Measurements from ENCODE around the gene EVI5. TPM values are rescaled to one million over a fixed set of nuclear protein-coding genes. Genes with fewer than 3 reads are reported as not detected.

The EVI5 gene
- total and polyA plus RNA-seq, 2 donors (not counting 1 experiment from before 2014, with no cell fraction given), result 1.5 to 36.3 TPM

- Histone ChIP-seq H2AFZ (ENCODE audit: insufficient read depth, low read depth, low read length, poor library complexity, severe bottlenecking) (no peak overlapping the region), H3K79me2 (ENCODE audit: control insufficient read depth, insufficient read depth, low read length) (peaks cover 49% of the 10 kb centered on the region), H3K4me1 (ENCODE audit: control insufficient read depth in 2 of 2, insufficient read depth in 2 of 2, low read length in 2 of 2) (no peaks in the 10 kb centered on the region), H3K4me2 (replicated peaks; ENCODE audit: low read depth, low read length, poor library complexity, severe bottlenecking) (no peak overlapping the region), H3K36me3 (replicated peaks in 1 of 2; ENCODE audit: control extremely low read depth in 1 of 2, control insufficient read depth in 1 of 2, extremely low read depth in 1 of 2, insufficient read depth in 2 of 2, low read length in 1 of 2) (peaks cover 0 to 6% of the 10 kb centered on the region in 2 experiments), H3K9me3 (ENCODE audit: control extremely low read depth in 1 of 3, control insufficient read depth in 2 of 3, insufficient read depth in 1 of 3, low read length in 2 of 3) (peaks cover 0 to 6% (median 0%) of the 10 kb centered on the region in 3 donors), H3K4me3 (ENCODE audit: control extremely low read depth in 1 of 5, extremely low read depth in 1 of 5, insufficient read depth in 1 of 5, low read depth in 2 of 5, low read length in 4 of 5) (no peak overlapping the region), H3K9ac (ENCODE audit: low read length) (no peak overlapping the region), H3K27ac (ENCODE audit: low read length in 2 of 2) (no peak overlapping the region), H3K27me3 (replicated peaks in 1 of 4; ENCODE audit: control extremely low read depth in 1 of 4, control insufficient read depth in 3 of 4, insufficient read depth in 4 of 4, low read length in 3 of 4) (no peaks in the 10 kb centered on the region), H4K20me1 (ENCODE audit: control insufficient read depth, insufficient read depth, low read length, poor library complexity, severe bottlenecking) (no peaks in the 10 kb centered on the region)
- no peak for TF ChIP-seq EZH2 (IDR thresholded peaks at IDR 0.05; ENCODE audit: borderline replicate concordance, insufficient read depth, low read depth, low read length, poor library complexity, severe bottlenecking)
- no peak for TF ChIP-seq CTCF (IDR thresholded peaks at IDR 0.05)
- no peak for DNase-seq
- no peaks in the 10 kb centered on the region for H3K27me3 Mint-ChIP-seq
- no peaks in the 10 kb centered on the region for H3K9me3 Mint-ChIP-seq (ENCODE audit: insufficient read depth)
- ChIA-PET CTCF (interaction anchor here (1.6 to 4.0 kb wide), 3 partner anchors 29 to 62 kb away, joined by 4 to 26 read pairs (median 10); partner anchors contain the start of gene EVI5), POLR2A (no interaction called here)
- no peak overlapping the region for H3K27ac Mint-ChIP-seq
- intact Hi-C loops (cut with micrococcal nuclease), result no loop called here
- no peaks in the 10 kb centered on the region for H3K4me1 Mint-ChIP-seq
- ATAC-seq (ENCODE audit: low read depth), result no peak
- no peak overlapping the region for H3K4me3 Mint-ChIP-seq
- 94% methylated on average over 4 of the region's 4 CpGs for WGBS (ENCODE audit: insufficient coverage)
Observed at GRCh38 chr1:92756537-92756936, 28.4 kb downstream of the EVI5 start.

GRCh38 chr1:92755541-92756461 is 29.1 kb downstream of the EVI5 start:
- H3K9me3 Mint-ChIP-seq (ENCODE audit: insufficient read depth), result no peaks in the 10 kb centered on the region
- intact Hi-C loops (cut with micrococcal nuclease), result no loop called here
- ATAC-seq (ENCODE audit: low read depth) (no peak), DNase-seq (no peak)
- TF ChIP-seq EZH2 (IDR thresholded peaks at IDR 0.05; ENCODE audit: borderline replicate concordance, insufficient read depth, low read depth, low read length, poor library complexity, severe bottlenecking), result no peak
- no peak for TF ChIP-seq CTCF (IDR thresholded peaks at IDR 0.05)
- Histone ChIP-seq H3K27me3 (replicated peaks in 1 of 4; ENCODE audit: control extremely low read depth in 1 of 4, control insufficient read depth in 3 of 4, insufficient read depth in 4 of 4, low read length in 3 of 4) (no peaks in the 10 kb centered on the region), H3K79me2 (ENCODE audit: control insufficient read depth, insufficient read depth, low read length) (peaks cover 52% of the 10 kb centered on the region), H3K9ac (ENCODE audit: low read length) (no peak overlapping the region), H3K4me1 (ENCODE audit: control insufficient read depth in 2 of 2, insufficient read depth in 2 of 2, low read length in 2 of 2) (no peaks in the 10 kb centered on the region), H3K36me3 (replicated peaks in 1 of 2; ENCODE audit: control extremely low read depth in 1 of 2, control insufficient read depth in 1 of 2, extremely low read depth in 1 of 2, insufficient read depth in 2 of 2, low read length in 1 of 2) (peaks cover 0 to 6% of the 10 kb centered on the region in 2 experiments), H3K4me2 (replicated peaks; ENCODE audit: low read depth, low read length, poor library complexity, severe bottlenecking) (no peak overlapping the region), H4K20me1 (ENCODE audit: control insufficient read depth, insufficient read depth, low read length, poor library complexity, severe bottlenecking) (no peaks in the 10 kb centered on the region), H3K9me3 (ENCODE audit: control extremely low read depth in 1 of 3, control insufficient read depth in 2 of 3, insufficient read depth in 1 of 3, low read length in 2 of 3) (peaks cover 0 to 6% (median 0%) of the 10 kb centered on the region in 3 donors), H3K4me3 (ENCODE audit: control extremely low read depth in 1 of 5, extremely low read depth in 1 of 5, insufficient read depth in 1 of 5, low read depth in 2 of 5, low read length in 4 of 5) (no peak overlapping the region), H3K27ac (ENCODE audit: low read length in 2 of 2) (no peak overlapping the region), H2AFZ (ENCODE audit: insufficient read depth, low read depth, low read length, poor library complexity, severe bottlenecking) (no peak overlapping the region)
- H3K4me3 Mint-ChIP-seq, result no peak overlapping the region
- ChIA-PET CTCF (interaction anchor here (0.6 to 4.0 kb wide), 4 partner anchors 20 to 536 kb away, joined by 3 to 26 read pairs (median 4); partner anchors contain the start of gene EVI5), POLR2A (interaction anchor here (0.6 kb wide), 2 partner anchors 17 to 1749 kb away, joined by 5 to 7 read pairs; no protein-coding TSS in a partner anchor)
- H3K27ac Mint-ChIP-seq, result no peak overlapping the region
- 97% methylated on average over 14 of the region's 19 CpGs for WGBS (ENCODE audit: insufficient coverage)
- no peaks in the 10 kb centered on the region for H3K27me3 Mint-ChIP-seq
- peaks cover 2% of the 10 kb centered on the region for H3K4me1 Mint-ChIP-seq

All from B cell (primary cell).